Esophagus muscularis mucosa (tissue), 4 donors: ENCODE measurements around the gene GNRHR.

Experiments used
- CTCF ChIP-seq, 3 experiments: fragments of 200-600 bp in 2 of 3; fragments of 450-650 bp in 1 of 3; sonication (generic) in 2 of 3; IDR thresholded peaks; one replicate each; pipeline ENCODE4 v1.5.1; 2017 to 2019; ENCODE audit warnings: antibody characterized with exemption in 3 of 3, mild to moderate bottlenecking in 2 of 3, moderate library complexity in 1 of 3
- EP300 ChIP-seq: sonication (generic); formaldehyde crosslinking; IDR thresholded peaks from one replicate; pipeline ENCODE4 v1.6.1; 2017; ENCODE audit warnings: antibody characterized with exemption
- POLR2A ChIP-seq: fragments of 450-650 bp; IDR thresholded peaks from one replicate; pipeline ENCODE4 v1.6.1; 2017; ENCODE audit warnings: antibody characterized with exemption, moderate library complexity, mild to moderate bottlenecking, low read depth

GRCh38 chr4:67713529-67714247 is 40.5 kb downstream of the GNRHR start:
- TF ChIP-seq EP300 (no peak), CTCF (IDR thresholded peaks at IDR 0.05) (no peak), POLR2A (no peak)
